ENCODE data around the gene SNRNP35.
"Not testable (repeated sequence)": the region's sequence is repeated elsewhere in the genome, so short reads cannot be mapped to it uniquely, and the experiment has no call there.

Gene SNRNP35

DNA sequence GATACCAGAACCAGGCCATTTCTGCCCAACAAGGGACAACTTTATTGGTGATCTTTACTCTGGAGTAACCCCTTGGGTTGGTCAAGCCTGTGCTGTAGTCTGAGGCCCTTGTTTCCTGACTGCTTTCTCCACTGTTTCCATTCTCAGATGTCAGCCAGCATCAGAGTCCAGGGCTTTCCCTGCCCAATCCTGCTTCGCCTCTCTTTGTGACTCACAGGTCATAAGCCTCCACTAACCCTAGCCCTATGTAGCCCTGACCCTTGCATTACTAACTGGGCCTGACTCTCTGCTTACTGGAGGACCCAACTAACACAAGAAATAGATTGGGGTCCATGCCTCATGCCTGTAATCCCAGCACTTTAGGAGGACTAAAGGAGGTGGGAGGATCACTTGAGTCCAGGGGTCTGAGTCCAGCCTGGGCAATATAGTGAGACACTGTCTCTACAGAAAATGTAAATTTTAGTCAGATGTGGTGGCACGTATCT lies 8.6 kb upstream of the SNRNP35 start:
- DNase-seq, result no peak

DNA sequence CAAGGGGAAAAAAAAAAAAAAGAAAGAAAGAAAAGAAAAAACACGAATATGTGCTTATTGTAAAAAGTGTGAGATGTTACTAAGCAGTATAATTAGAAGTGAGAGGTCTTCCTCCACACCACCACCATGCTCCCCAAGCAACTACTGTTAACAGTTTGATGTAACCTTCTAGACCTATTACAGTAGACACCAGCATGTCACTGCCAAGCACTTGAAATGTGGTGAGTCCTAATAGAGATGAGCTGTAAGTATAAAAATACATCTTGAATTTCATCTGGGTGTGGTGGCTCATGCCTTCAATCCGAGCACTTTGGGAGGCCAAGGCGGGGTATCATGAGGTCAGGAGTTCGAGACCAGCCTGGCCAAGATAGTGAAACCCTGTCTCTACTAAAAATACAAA lies 8.1 kb upstream of the SNRNP35 start:
- DNase-seq, result no peak

DNA sequence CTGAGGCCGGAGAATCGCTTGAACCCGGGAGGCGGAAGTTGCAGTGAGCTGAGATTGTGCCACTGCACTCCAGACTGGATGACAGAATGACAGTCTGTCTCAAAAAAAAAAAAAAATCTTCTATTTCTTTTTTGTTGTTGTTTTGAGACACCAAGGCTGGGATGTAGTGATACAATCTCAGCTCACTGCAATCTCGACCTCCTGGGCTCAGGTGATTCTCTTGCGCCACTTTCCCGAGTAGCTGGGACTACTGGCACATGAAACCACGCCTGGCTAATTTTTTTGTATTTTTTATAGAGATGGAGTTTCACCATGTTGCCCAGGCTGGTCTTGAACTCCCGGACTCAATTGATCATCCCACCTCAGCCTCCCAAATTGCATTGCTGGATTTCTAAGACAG lies 7.3 kb upstream of the SNRNP35 start:
- DNase-seq, result no peak

DNA sequence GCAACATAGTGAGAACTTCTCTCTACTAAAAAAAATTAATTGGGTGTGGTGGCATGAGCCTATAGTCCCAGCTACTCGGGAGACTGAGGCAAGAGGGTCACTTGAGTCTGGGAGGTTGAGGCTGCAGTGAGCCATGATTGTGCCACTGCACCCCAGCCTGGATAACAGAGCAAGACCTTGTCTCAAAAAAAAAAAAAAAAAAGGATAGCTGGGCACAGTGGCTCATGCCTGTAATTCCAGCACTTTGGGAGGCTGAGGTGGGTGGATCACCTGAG lies 5.7 kb upstream of the SNRNP35 start:
- DNase-seq, result not testable (repeated sequence)

DNA sequence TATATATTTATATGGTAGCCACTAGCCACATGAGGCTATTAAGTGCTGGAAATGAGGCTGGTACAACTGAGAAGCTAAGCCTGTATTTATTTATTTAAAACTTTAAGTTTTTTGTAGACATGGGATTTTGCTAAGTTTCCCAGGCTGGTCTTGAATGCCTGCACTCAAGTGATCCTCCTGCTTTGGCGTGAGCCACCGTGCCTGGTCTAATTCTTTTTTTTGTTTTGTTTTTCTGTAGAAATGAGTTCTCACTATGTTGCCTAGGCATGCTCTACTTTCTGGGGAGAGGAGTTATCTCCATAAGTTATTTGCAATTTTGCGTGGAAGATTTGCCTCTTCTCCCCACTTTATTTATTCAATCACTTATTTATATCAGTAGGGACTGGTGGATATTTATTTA lies 4.8 kb upstream of the SNRNP35 start:
- DNase-seq, result no peak

DNA sequence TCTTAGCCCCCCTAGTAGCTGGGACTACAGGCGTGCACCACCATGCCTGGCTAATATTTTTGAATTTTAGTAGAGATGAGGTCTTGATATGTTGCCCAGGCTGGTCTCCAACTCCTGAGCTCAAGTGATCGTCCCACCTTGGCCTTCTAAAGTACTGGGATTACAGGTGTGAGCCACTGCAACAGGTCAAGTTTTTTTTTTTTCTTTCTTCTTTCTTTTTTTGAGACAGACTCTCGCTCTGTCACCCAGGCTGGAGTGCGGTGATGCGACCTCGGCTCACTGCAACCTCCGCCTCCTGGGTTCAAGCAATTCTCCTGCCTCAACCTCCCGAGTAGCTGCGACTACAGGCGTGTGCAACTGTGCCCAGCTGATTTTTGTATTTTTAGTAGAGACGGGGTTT lies 5.2 kb downstream of the SNRNP35 start:
- not testable (repeated sequence) for DNase-seq

DNA sequence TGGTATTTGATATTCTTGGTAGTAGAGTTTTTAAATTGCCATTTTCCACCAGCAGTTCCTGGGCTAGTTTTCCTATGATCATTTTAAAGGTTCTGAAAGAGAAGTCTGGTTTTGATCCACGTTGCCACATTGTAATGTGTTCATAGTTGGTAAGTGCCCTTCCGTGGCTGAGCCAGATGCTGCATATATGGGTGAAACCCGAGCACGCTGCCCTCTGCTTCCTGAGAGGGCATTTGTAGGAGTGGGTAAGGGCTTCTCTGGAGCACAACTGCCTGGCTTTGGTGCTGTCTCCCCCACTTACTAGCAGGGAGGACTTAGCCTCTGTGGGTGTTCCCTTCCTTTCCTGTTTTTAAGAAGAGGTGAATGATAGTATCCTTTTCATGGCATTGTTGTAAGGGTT lies 7.1 kb downstream of the SNRNP35 start:
- no peak for DNase-seq

DNA sequence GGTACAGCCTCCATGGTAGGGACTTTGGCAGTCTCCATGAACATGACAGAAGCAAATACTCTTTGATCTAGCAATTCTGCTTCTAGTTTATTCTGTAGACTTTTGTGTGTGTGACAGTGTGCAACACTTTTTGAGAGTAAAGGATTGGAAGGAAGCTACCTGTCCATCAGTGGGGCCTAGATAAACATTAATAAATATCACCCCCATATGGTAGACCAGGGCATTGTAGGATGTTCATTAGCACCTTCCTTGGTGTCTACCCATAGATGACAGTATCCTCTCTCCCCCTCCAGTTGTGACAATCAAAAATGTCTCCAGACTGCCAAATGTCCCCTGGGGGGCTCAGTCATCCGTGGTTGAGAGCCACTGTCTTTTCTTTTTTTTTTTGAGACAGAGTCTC lies 10.8 kb downstream of the SNRNP35 start:
- no peak for DNase-seq

DNA sequence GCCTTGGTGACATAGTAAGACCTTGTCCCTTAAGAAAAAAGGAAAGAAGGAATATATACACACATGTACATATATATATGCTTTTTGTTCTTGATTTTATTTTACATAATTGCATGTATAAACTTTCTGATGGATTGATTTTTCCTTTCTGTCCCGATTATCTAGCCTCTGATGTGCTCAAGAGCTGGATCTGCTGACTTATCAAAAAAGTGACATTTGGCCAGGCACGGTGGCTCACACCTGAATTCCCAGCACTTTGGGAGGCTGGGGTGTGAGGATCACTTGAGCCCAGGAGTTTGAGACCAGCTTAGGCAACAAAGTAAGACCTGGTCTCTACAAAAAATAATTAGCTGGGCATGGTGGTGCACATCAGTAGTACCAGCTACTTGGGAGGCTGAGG lies 12.0 kb downstream of the SNRNP35 start:
- no peak for DNase-seq

DNA sequence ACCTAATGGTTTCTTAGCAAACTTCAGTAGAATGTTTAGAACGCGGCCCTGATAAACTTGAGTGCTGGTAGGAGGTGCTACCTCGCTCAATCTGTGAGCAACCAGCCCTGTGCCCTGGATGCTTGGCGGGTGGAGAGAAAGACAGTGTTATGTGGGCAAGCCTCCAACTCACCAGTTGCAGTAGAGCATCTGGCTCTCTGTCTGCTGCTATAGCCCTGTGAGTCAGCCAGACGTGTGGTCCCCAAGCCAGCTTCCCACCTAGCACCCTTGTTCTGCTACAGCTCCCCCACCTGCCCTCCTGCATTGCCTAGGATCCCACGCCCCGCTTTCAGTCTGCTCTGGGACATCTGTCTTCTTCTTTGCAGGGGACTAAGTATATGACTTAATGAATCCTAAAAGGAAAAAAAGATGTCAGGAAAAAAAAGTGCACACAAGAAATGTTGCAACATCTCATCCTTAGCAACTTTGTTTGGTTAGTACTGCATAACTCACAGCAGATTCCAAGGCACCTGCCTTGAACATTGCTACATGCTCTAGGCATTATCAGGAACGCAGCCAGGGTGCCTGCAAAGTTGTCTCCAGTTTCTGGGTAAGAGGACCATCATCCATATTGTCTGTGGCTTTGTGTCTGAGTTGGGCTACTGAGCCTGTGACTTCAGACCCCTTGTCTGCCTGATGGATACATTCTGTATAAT lies 13.6 kb downstream of the SNRNP35 start:
- no peak for DNase-seq

DNA sequence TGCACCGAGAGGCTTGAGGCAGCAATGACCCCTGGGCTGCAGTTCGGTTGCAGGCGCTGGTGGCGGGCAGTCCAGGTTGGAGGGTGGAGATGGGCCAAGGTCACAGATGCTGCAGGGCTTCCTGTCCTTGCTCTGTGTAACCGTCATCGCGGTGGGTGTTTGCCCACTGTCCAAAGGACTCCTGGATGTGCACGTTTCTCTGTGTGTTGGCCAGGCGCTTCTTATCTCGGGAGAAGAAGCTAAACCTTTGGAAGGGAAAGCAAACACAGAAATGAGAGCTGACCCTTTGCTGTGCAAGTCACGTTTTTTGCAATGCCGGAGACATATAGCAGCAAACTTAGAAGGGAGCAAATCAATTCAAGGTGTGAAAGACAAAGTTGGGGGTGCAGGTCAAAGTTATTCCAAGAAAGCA lies 14.5 kb downstream of the SNRNP35 start:
- no peak for DNase-seq

DNA sequence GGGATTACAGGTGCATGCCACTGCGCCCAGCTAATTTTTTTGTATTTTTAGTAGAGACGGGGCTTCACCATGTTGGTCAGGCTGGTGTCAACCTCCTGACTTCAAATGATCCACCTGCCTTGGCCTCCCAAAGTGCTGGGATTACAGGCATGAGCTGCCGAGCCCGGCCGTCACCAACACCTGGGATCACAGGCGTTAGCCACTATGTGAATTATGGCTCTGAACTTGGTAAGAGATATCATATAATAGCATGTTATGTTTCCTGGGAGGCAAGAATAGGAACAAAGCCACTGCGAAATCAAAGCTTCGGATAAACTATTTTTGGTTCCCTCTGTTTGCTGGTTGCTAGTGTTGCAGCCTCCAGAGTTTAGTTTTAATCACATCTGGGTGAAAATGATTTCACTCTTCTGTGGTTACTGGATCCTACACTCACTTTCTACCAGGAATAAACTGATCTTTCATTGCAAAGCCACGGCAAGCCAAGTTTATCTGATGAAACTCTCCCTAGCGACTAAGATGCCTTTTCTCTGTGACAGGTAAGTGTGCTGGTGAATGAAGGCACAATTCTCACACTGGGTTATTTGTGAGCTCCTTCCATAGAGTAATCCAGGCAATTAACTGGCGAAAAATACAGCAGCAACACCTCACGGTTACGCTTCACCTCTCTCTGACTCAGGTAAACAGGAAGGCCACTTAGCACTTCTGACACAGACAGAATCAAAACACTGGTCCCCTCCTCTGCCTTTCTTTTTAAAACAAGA lies 16.7 kb downstream of the SNRNP35 start:
- no peak for DNase-seq

DNA sequence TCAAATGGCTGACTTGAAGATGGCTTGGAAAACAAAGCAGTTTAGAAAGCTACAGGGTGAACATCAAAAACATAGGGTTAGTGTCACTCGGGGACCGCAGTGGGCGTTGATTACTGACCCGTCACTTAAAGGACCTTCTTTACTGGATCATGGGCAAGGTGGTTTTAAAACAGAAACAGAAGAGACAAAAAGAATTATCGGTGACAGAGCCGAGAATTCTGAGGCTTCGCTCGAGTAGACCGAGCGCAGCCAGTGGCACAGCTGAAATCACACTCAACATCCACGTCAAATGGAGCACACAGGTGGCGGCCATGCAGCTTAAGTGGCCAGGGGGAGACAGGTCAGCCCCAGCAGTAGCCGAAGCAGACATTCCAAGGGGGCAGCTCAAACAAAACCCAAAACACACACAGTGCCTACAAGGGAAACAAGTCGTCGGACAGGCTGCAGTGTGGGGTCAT lies 17.3 kb downstream of the SNRNP35 start:
- DNase-seq, result no peak

DNA sequence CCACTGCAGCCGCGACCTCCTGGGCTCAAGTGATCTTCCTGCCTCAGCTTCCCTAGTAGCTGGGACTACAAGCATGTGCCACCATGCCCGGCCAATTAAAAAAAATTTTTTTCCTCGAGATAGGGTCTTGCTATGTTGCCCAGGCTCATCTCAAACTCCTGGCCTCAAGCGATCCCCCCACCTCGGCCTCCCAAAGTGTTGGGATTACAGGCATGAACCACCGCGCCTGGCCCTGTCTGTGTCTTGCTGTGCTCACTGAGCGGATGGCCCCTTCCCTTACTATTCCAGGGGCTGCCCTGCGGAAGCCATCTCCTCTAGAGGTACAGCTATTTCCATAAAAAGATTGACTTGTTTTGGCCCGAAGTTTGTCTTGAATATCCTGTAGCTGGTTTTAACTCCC lies 20.1 kb downstream of the SNRNP35 start:
- DNase-seq, result no peak

DNA sequence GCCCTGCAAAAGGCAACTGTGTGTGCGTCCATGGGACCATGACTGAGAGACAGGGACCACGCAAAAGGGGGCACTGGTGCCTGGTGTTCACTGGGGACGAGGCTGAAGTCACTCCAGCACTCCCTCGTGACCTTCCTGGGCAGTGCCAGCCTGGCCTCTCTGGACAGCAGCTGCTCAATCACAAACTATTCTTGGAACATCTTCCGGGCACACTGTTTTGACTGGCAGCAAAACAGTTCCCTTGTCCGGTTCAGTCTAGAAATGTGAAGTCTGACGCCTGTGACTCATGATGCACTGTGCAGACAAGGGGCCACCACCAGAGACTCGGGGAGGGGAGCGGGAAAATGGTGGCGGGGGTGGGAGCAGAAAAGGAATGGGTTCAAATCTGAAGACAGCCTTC lies 20.8 kb downstream of the SNRNP35 start:
- DNase-seq, result no peak

DNA sequence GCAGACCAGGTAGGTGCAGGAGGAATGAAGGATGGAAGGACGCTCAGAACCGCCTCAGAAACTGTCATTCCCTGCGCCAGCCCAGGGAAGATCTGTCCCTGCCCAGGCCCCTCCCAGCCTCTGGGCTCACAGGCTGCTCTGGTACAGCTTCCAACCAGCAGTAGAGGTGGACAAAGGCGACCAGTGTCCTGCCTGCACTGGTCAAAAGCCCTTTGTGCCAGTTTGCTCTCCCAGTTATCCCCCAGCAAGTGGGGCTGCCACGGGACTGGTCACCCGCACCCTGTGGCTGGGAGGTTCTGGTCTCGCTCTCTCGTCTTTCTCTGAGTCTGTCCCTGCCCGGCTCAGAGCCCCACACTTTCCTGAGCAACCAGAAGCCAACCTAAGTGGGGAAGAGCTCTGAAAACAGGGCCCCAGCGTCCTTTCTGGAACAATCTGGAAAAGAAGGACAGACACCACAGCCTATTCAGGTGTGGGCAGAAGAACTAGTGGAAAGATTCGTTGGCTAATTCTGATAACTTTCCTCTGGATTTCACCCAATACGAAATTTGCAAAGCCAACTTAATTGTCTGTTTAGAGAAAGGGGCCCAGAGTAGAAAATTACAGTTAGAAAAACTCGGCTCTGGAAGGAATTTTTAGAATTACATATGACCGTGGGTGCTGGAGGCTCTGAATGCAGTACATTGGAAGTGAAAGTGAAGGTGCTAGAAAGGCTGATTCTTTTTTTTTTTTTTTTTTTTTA lies 21.7 kb downstream of the SNRNP35 start:
- DNase-seq, result no peak

DNA sequence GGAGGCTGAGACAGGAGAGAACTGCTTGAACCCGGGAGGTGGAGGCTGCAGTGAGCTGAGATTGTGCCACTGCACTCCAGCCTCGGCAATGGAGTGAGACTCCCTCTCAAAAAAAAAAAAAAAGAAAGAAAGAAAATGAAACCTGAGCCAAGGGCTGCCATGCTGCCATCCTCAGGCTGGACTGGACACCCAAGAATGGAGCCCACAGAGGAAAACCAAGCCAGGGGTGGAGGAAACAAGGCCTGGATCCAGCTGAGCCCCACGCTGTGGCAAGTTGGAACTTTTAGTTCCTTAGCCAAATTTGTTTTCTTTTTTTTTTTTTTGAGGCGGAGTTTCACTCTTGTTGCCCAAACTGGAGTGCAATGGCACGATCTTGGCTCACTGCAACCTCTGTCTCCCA lies 23.3 kb downstream of the SNRNP35 start:
- not testable (repeated sequence) for DNase-seq

DNA sequence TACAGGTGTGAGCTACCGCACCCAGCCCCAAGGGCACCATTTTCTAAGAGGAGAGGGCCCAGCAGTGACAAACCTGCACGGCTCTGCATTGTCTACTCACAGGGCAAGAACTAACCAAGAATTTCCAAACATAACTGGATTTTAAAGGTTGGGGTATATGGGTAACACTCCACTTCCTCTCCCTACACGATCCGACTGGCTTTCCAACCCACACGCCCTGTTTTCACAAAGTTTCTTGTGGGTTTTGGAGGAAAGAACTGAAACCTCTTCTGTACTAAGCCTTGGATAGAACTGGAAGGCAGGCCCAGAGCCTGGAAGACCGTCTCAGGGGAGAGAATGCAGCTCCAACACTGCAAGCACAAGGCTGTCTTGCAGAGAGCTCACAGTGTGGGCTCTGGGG lies 24.9 kb downstream of the SNRNP35 start:
- DNase-seq, result no peak

DNA sequence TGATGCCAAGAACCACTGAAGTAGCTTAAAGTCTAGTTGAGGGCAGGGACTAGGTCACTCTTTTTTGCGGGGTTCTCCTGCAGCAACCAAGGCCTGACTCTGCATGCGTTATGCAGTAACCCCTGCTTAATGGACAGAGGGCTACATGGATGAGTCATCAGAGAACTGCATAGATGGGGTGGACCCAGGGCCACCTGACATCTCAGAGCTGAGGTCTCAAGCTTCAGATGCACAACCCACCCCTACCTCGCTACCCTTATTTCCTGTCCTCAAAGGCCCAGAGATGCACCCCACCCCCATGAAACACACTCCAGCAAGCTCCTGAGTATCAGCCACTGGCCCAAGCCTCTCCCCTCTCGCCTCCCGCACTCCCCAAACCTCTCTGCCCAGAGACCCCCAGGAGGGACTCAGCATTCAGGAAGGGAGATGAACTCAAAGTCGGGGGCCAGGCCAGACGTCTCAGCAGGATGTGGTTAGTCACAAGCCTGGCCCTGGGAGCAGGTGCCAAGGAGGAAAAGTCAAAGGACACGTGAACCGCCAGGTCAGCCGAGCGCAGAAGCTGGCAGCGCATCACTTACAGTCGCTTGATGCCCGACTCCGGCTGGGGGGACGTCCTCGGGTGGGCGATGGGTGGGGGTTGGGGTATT lies 25.8 kb downstream of the SNRNP35 start:
- no peak for DNase-seq

DNA sequence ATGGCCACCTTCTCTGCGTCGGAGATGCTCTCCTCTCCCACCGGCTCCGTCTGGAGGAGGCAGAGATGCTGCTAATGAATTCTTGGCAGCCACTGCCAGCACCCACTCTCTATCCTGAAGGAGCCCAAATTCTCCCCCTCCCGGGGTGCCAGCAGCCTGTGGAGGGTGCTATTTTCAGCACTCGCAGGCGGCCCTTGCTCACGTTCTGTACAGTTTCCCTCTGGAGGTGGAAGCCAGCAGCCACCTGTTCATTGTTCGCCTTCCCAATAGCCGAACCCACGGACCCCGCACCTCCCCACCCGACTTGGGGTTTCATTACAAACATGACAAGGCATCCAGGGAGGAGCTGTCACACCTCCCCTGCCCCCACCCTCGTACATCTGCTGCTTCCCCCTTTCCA lies 27.8 kb downstream of the SNRNP35 start:
- DNase-seq, result no peak

DNA sequence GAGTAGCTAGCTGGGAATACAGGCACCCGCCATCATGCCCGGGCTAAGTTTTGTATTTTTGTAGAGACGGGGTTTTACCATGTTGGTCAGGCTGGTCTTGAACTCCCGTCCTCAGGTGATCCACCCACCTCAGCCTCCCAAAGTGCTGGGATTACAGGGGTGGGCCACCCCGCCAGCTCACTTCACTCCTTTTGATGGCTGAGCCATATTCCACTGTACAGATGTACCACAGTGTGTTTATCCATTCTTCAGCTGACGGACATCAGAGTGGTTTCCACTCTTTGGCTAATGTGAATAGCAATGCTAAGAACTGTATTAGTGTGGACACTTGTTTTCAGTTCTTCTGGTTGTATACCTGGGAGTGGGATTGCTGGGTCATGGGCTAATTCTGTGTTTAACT lies 29.5 kb downstream of the SNRNP35 start:
- DNase-seq, result no peak

DNA sequence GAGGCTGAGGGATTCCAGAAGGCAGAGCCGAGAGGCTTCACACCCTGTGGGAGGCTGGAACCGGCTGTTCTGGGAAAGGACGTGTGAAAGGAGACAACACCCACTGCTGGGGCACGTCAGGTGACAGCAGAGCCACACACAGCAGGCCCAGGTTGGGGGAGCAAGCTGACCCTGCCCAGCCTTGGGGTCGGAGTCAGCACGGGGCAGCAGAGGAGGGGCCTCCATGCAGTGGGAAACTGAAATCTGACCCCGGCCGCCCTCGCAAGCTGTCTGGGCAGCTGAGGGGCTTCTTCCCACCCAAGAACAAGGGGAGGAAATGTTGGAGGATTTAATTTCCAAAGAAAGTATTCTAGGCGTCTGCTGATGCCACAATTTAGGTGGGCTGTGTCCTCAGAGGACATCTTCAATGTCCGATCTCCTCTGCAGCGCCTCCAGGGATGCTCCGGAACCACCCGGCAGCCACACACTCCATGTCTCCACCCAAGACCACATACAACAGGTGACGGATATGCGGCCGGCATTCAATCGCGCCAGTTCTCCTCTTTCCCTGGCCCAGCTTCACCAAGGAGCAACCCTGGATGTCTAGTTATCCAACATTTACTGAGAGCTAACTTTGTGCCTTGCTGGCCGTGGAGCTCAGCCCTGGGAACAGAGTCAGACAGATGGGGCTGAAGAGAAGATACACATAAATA lies 30.7 kb downstream of the SNRNP35 start:
- no peak for DNase-seq

DNA sequence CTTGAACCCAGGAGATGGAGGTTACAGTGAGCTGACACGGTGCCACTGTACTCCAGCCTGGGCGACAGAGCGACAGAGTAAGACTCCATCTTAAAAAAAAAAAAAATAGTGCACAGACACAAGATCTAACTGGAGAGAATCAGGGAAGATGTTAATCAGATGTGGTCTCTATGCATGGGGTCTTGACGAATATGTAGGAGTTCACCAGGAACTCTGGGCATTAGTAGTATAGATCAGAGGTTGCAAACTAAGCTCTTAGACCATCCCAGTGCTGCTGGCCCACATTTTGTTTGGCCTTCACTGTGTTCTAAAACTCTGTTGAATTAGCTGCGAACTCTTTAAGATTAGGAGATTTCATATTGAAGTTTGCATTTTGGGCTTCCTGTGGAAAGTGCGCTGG lies 31.6 kb downstream of the SNRNP35 start:
- DNase-seq, result no peak
